T-helper 22 cell (primary cell): ENCODE data around the gene TMEM38B.
"Not testable (repeated sequence)": the region's sequence is repeated elsewhere in the genome, so short reads cannot be mapped to it uniquely, and the experiment has no call there.

ENCODE experiments used
- DNase-seq: peaks from one replicate; pipeline ENCODE4 v3.0.0-alpha.2; 2020; ENCODE audit warnings: low read depth

The TMEM38B gene

GRCh38 chr9:105681724-105682123 is 12.6 kb upstream of the TMEM38B start:
- DNase-seq = no peak

GRCh38 chr9:105683688-105684275 is 10.6 kb upstream of the TMEM38B start:
- DNase-seq = no peak

- no peak for DNase-seq
These were observed 7.4 kb upstream of the TMEM38B start for GRCh38 chr9:105686936-105687335.

DNA sequence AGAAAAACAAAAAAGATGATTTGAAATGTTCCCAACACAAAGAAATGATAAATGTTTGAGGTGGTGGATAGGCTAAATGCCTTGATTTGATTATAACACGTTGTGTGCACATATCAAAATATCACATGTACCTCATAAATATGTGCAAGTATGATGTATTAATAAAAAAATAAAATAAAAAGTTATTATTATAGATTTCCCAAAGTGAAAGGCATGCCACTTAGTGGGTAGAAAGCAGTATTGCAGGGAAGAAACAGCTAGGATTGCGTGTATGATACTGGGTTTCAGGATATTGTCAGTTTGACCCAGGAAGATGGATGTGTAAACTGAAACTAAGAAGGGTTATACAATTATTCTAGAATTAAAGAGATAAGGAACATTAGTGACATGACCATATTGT is 3.6 kb upstream of the TMEM38B start:
- DNase-seq = no peak

- no peak for DNase-seq
These were observed 729 bp upstream of the TMEM38B start for GRCh38 chr9:105693435-105694189.

- DNase-seq = peak; percentile 11
These were observed 674 bp downstream of the TMEM38B start for GRCh38 chr9:105694848-105695581.

DNA sequence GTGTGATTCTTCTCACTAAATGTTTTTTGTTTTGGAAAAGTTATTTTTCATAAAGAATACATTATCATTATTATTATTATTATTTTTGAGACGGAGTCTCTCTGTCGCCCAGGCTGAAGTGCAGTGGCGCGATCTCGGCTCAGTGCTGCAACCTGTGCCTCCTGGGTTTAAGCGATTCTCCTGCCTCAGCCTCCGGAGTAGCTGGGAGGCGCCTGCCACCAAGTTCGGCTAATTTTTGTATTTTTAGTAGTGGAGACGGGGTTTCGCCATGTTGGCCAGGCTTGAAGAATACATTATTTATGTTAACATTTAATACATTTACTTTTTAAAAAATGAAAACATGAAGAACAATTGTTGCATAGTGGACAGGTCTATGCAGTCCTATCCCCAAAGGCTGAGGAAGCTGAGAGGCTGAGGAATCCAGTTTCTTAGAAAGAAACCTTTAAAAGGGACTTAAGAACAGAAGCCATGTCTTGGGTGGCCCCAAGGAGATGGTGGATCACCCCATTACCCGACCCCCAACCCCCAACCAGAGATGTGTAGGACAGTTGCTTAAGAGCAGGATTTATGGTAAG is 2.0 kb downstream of the TMEM38B start:
- no peak for DNase-seq

DNA sequence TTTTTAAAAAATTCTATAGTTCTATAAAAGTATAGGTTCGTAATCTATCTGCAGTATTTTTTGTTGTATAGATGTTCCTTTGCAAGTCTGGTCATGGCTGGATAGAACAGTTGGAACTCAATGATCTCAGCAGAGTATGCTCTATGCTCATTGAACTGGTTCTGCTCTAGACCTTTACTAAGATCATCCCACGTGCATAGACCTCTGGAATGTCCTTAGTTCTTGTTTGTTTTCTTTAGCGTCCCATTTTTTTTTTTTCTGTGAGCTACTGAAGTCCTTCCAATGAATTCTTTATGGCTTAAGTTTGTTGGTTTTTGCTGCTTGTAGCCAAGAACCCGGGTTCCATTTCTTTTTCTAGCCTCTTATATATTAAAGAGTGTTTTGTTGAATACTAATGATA is 3.5 kb downstream of the TMEM38B start:
- DNase-seq = no peak

DNA sequence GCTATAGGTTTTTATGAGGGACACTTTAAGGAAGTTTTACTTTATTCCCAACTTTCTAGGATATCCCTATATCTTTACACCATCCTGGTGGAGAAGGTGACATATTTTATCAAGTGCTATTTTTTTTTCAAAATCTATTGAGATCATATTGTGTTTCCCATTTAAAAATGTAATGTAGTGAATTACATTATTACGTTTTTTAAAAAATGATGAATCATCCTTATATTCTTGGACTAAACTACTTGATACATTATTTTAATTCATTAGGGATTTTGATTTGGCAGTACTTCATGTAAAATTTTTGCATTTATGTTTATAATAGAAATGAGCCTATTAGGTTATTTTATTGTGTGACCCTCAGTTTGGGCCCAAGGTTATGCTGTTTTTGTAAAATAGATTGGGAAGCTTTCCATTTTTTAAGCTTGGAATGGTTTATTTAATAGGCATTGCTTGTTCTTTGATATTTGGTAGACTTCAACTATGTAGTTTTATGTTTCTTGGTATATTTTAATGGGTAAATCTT is 4.1 kb downstream of the TMEM38B start:
- no peak for DNase-seq

GRCh38 chr9:105700668-105701067 is 6.3 kb downstream of the TMEM38B start:
- DNase-seq = no peak

DNA sequence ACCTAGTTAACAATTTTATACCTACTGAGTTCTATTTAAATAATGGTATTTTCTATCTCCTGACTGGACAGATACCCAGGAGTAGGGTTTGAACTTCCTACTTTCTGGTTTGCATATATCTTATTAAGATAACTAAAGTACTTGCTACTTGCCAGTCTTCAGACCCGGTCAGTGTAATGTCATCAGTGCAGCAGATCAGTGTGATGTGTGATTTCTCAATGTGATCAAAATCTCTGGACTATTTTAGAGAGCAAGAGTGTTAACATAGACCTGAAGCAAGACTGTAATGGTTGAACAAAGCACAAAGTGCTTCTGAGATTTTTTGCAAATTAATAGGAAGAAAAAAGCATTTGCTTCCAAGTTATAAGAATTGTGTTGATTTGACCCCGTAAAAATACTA is 6.8 kb downstream of the TMEM38B start:
- DNase-seq = no peak

- no peak for DNase-seq
These were observed 7.9 kb downstream of the TMEM38B start for GRCh38 chr9:105702207-105702606.

DNA sequence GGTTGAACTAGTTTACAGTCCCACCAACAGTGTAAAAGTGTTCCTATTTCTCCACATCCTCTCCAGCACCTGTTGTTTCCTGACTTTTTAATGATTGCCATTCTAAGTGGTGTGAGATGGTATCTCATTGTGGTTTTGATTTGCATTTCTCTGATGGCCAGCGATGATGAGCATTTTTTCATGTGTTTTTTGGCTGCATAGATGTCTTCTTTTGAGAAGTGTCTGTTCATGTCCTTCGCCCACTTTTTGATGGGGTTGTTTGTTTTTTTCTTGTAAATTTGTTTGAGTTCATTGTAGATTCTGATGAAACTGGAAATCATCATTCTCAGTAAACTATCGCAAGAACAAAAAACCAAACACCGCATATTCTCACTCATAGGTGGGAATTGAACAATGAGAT is 9.3 kb downstream of the TMEM38B start:
- not testable (repeated sequence) for DNase-seq

GRCh38 chr9:105706156-105706555 is 11.8 kb downstream of the TMEM38B start:
- DNase-seq = no peak

DNA sequence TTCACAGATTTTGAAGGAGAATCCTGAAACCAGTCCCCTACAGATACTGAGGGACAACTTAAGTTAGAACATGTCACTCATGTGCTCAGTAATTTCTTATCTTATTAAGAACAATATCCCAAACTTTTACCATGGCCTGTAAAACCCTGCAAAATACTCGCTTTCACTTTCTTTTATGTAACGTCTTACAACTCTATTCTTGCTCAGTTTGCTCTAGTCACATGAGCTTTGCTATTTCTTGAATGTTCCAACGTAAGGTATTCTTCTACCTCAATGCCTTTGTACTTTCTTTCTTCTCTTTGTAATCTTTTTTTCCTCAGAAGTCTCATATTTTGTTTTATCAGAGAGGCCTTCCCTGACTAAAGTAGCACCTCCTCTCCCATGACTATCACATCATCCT is 14.1 kb downstream of the TMEM38B start:
- no peak for DNase-seq

DNA sequence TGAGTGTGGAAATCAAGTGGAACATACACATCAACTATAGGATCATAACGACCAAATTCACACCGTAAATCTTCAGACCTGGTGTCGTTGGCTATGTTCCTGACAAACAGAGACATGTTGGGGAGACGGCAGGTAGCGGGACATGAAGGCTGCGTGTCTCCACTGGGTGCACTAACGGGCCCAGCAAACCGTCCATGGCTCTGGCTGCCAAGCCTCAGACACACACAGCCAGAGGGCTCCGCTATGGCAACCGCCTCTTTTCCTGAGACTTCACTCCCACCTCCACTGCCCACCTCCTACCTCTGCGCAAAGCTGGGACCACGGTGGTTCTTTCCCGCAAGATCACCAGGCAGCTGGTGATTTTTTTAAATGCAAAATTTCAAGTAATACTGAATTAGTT is 16.3 kb downstream of the TMEM38B start:
- DNase-seq = no peak

GRCh38 chr9:105711867-105712266 is 17.5 kb downstream of the TMEM38B start:
- DNase-seq = no peak

- no peak for DNase-seq
These were observed 18.0 kb downstream of the TMEM38B start for GRCh38 chr9:105712297-105712696.

- no peak for DNase-seq
These were observed 18.4 kb downstream of the TMEM38B start for GRCh38 chr9:105712773-105713172.

GRCh38 chr9:105713260-105714019 is 19.1 kb downstream of the TMEM38B start:
- DNase-seq = no peak

DNA sequence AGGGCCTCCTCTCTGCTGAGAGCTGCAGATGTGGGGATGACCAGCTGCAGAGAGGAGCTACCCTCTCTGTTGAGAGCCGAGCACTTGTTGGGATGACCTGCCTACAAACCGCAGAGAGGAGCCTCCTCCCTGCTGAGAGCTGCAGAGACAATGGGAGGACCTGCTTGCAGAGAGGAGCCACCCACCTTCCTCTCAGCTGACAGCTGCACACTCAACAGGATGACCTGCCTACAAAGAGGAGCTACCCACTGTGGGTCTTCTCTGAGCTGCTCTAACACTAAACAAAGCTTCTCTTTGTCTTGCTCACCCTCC is 19.6 kb downstream of the TMEM38B start:
- DNase-seq = no peak

- no peak for DNase-seq
These were observed 21.8 kb downstream of the TMEM38B start for GRCh38 chr9:105716146-105716545.
